HepG2 (cell line): ENCODE results near the gene TAF6. TPM values are rescaled to one million over a fixed set of nuclear protein-coding genes. Genes with fewer than 3 reads are reported as not detected.

Source experiments
- ATF7-NPFF ChIP-seq: sonication (generic); formaldehyde crosslinking; IDR thresholded peaks from 2 replicates; pipeline ENCODE4 v1.8.1; 2023; ENCODE audit warnings: mild to moderate bottlenecking, low read depth, missing genetic modification reagents, moderate library complexity
- BRF2 ChIP-seq: sonication (generic); formaldehyde crosslinking; IDR thresholded peaks from 2 replicates; pipeline ENCODE4 v1.8.1; 2022; ENCODE audit warnings: mild to moderate bottlenecking, missing genetic modification reagents
- EP300 ChIP-seq, 3 experiments: sonication (generic) in 1 of 3; formaldehyde crosslinking in 1 of 3; IDR thresholded peaks; 2 replicates each; pipeline versions ENCODE4 v1.5.1 to v1.6.1; 2011 to 2020; ENCODE audit warnings: low read depth in 2 of 3, low read length in 2 of 3, borderline replicate concordance in 1 of 3, improper control_type of control experiment in 1 of 3, mild to moderate bottlenecking in 1 of 3, missing genetic modification reagents in 1 of 3, moderate library complexity in 1 of 3
- GPBP1L1 ChIP-seq: sonication (generic); formaldehyde crosslinking; IDR thresholded peaks from 2 replicates; pipeline ENCODE4 v1.5.0; 2020; ENCODE audit warnings: mild to moderate bottlenecking, missing genetic modification reagents
- HDAC1 ChIP-seq: sonication (generic); formaldehyde crosslinking; IDR thresholded peaks from 2 replicates; pipeline ENCODE4 v1.5.1; 2020; ENCODE audit warnings: mild to moderate bottlenecking, missing genetic modification reagents
- HMGXB4 ChIP-seq, 2 experiments: sonication (generic) in 1 of 2; formaldehyde crosslinking in 1 of 2; IDR thresholded peaks; 2 replicates each; pipeline versions ENCODE4 v1.4.0 to v1.6.1; 2018 to 2020; ENCODE audit warnings: missing genetic modification reagents in 2 of 2, borderline replicate concordance in 1 of 2, low read depth in 1 of 2, mild to moderate bottlenecking in 1 of 2, missing biosample characterization in 1 of 2
- HNRNPL ChIP-seq: fragments of 200-400 bp; formaldehyde crosslinking; IDR thresholded peaks from 2 replicates; pipeline ENCODE4 v1.6.1; 2017; ENCODE audit warnings: mild to moderate bottlenecking, low read depth, low read length
- ISL2 ChIP-seq: sonication (generic); formaldehyde crosslinking; IDR thresholded peaks from 2 replicates; pipeline ENCODE4 v1.5.0; 2020; ENCODE audit warnings: missing genetic modification reagents
- KMT2A ChIP-seq: sonication (generic); formaldehyde crosslinking; IDR thresholded peaks from 2 replicates; pipeline ENCODE4 v1.4.0; 2020; ENCODE audit warnings: missing genetic modification reagents
- NFAT5 ChIP-seq: sonication (generic); formaldehyde crosslinking; IDR thresholded peaks from 2 replicates; pipeline ENCODE4 v1.4.0; 2020; ENCODE audit warnings: missing genetic modification reagents
- SOX6 ChIP-seq, 2 experiments: fragments of 450-650 bp in 1 of 2; sonication (generic) in 1 of 2; formaldehyde crosslinking in 1 of 2; IDR thresholded peaks; 2 replicates each; pipeline versions ENCODE4 v1.4.0 to v1.6.1; 2017 to 2020; ENCODE audit warnings: antibody characterized with exemption in 1 of 2, mild to moderate bottlenecking in 1 of 2, missing genetic modification reagents in 1 of 2
- TCF12 ChIP-seq, 2 experiments: fragments of 450-650 bp in 1 of 2; sonication (generic) in 1 of 2; formaldehyde crosslinking in 1 of 2; IDR thresholded peaks; 2 replicates each; pipeline versions ENCODE4 v1.6.1 to v1.8.0; 2017 to 2022; ENCODE audit warnings: antibody characterized with exemption in 1 of 2, mild to moderate bottlenecking in 1 of 2, missing genetic modification reagents in 1 of 2, moderate library complexity in 1 of 2
- TCF7 ChIP-seq: sonication (generic); IDR thresholded peaks from 2 replicates; pipeline ENCODE4 v1.6.1; 2016; ENCODE audit warnings: antibody characterized with exemption, low read depth
- ZNF205 ChIP-seq: IDR thresholded peaks from 2 replicates; pipeline ENCODE4 v1.6.1; 2018; ENCODE audit warnings: missing biosample characterization, missing genetic modification reagents
- ZNF605 ChIP-seq: sonication (generic); formaldehyde crosslinking; IDR thresholded peaks from 2 replicates; pipeline ENCODE4 v1.8.0; 2022; ENCODE audit warnings: mild to moderate bottlenecking, missing genetic modification reagents
- ZNF879 ChIP-seq: sonication (generic); formaldehyde crosslinking; IDR thresholded peaks from 2 replicates; pipeline ENCODE4 v1.8.1; 2023; ENCODE audit warnings: missing genetic modification reagents
- polyA plus RNA-seq, 8 experiments: library from polyadenylated mRNA; depleted of rRNA in 3 of 8; stranded (reverse) in 7 of 8; unstranded in 1 of 8; fragments of >200 nt; fragmentation: Illumina TruSeq in 4 of 8; extraction: Trizol in 4 of 8; gene quantifications; 2 replicates each; pipeline versions ENCODE4 v1.2.1 to v1.2.3, GENCODE V29; 2011 to 2016; ENCODE audit warnings: low read depth in 4 of 8, missing spikeins in 1 of 8, mixed read lengths in 1 of 8; ENCODE audit not compliant: insufficient read depth in 1 of 8
- total RNA-seq, 5 experiments: library from RNA; depleted of rRNA; stranded (reverse); fragments of >200 nt; fragmentation: Illumina TruSeq; extraction: Trizol; gene quantifications; 2 replicates each; pipeline ENCODE4 v1.2.3, GENCODE V29; 2016; ENCODE audit warnings: low read depth in 1 of 5

Gene TAF6
- total and polyA plus RNA-seq, 2 of the 13 experiments (the other 11 are each of a cell fraction or from before 2014, with no cell fraction given) = 12.9 to 18.8 TPM

- no peak for TF ChIP-seq ZNF605
- 0 out of 2 replicates have a peak, but pooled peaks have one; percentile 8 for TF ChIP-seq ZNF879 (CRISPR knock-in tag)
- no peak for TF ChIP-seq BRF2 (CRISPR knock-in tag)
- TF ChIP-seq ATF7-NPFF (CRISPR knock-in tag) = 0 out of 2 replicates have a peak, but pooled peaks have one; percentile 46
- TF ChIP-seq NFAT5 = 0 out of 2 replicates have a peak, but pooled peaks have one; percentile 30
- TF ChIP-seq KMT2A (CRISPR knock-in tag) = peak; percentile 47; the same call in 1 of the 2 replicates
- peak; percentile 48; the same call in 1 of the 2 replicates for TF ChIP-seq HNRNPL
- no peak for TF ChIP-seq SOX6 (IDR thresholded peaks at IDR 0.05)
- TF ChIP-seq SOX6 (CRISPR knock-in tag; IDR thresholded peaks at IDR 0.05) = peak; percentile 28; the same call in 1 of the 2 replicates
- TF ChIP-seq ISL2 (CRISPR knock-in tag) = no peak
- TF ChIP-seq TCF12 (IDR thresholded peaks at IDR 0.05) = no peak
- TF ChIP-seq TCF12 (CRISPR knock-in tag; IDR thresholded peaks at IDR 0.05) = 0 out of 2 replicates have a peak, but pooled peaks have one; percentile 30
- no peak for TF ChIP-seq ZNF205
- TF ChIP-seq HMGXB4 (CRISPR knock-in tag; IDR thresholded peaks at IDR 0.05; ENCODE audit: borderline replicate concordance in 1 of 2, low read depth in 1 of 2) = peak; percentile 27 to 71; a peak in 3 of 4 replicates
- peak; percentile 59 for TF ChIP-seq HDAC1 (CRISPR knock-in tag)
- TF ChIP-seq GPBP1L1 (CRISPR knock-in tag) = no peak
- TF ChIP-seq EP300 (IDR thresholded peaks at IDR 0.05; ENCODE audit: low read depth in 2 of 2, low read length in 2 of 2) = no peak
- TF ChIP-seq EP300 (CRISPR knock-in tag; IDR thresholded peaks at IDR 0.05; ENCODE audit: borderline replicate concordance) = no peak
- no peak for TF ChIP-seq TCF7
Measured at GRCh38 chr7:100126931-100127865, 8.0 kb upstream of the TAF6 start, which contains the start of gene MBLAC1 (continued).
